ENCODE results near the gene SMIM36. TPM values are rescaled to one million over a fixed set of nuclear protein-coding genes. Genes with fewer than 3 reads are reported as not detected.
A peak's percentile ranks its signal among the peaks of the same experiment; 100 is the strongest.

The SMIM36 gene
- total and polyA plus RNA-seq, 2 of the 8 experiments (the other 6 are each of a cell fraction or from before 2014, with no cell fraction given): not detected

GRCh38 chr17:55513885-55514590, 2.8 kb upstream of the SMIM36 start (continued):
- TF ChIP-seq CHD7 (IDR thresholded peaks at IDR 0.05; ENCODE audit: insufficient replicate concordance, low read length) (no peak), SIRT6 (IDR thresholded peaks at IDR 0.05; ENCODE audit: low read length) (no peak), RAD21 (IDR thresholded peaks at IDR 0.05 in 1 of 2, conservative IDR thresholded peaks at IDR 0.05 in 1 of 2; ENCODE audit: low read depth in 2 of 2, low read length in 2 of 2) (peak; percentile 86 to 93)

All from H1 (cell line).